ENCODE data around the gene GPR17. TPM values are rescaled to one million over a fixed set of nuclear protein-coding genes. Genes with fewer than 3 reads are reported as not detected.

The GPR17 gene
- total and polyA plus RNA-seq, 9 of the 15 experiments (the other 6 are each of a cell fraction or from before 2014, with no cell fraction given) = not detected

DNA sequence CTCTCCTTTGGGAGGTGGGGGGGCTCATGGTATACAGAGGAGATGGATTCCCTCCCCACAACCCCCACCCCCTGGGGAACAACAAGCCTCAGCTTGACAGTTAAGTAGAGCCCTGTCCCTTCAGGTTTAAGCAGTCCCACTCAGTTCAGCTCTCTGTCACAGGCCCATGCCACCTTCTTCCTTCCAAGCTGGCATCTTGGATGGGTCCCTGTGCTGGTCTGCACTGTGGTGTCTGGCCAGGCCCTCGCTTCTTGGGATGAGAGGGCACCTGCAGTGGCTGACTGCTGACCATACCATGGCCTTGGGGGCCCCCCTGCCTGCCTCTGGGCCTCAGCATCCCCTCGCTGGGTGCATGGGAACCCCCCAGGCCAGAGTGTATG, 20.4 kb upstream of the GPR17 start (continued):
- TF ChIP-seq, protein P1, sequence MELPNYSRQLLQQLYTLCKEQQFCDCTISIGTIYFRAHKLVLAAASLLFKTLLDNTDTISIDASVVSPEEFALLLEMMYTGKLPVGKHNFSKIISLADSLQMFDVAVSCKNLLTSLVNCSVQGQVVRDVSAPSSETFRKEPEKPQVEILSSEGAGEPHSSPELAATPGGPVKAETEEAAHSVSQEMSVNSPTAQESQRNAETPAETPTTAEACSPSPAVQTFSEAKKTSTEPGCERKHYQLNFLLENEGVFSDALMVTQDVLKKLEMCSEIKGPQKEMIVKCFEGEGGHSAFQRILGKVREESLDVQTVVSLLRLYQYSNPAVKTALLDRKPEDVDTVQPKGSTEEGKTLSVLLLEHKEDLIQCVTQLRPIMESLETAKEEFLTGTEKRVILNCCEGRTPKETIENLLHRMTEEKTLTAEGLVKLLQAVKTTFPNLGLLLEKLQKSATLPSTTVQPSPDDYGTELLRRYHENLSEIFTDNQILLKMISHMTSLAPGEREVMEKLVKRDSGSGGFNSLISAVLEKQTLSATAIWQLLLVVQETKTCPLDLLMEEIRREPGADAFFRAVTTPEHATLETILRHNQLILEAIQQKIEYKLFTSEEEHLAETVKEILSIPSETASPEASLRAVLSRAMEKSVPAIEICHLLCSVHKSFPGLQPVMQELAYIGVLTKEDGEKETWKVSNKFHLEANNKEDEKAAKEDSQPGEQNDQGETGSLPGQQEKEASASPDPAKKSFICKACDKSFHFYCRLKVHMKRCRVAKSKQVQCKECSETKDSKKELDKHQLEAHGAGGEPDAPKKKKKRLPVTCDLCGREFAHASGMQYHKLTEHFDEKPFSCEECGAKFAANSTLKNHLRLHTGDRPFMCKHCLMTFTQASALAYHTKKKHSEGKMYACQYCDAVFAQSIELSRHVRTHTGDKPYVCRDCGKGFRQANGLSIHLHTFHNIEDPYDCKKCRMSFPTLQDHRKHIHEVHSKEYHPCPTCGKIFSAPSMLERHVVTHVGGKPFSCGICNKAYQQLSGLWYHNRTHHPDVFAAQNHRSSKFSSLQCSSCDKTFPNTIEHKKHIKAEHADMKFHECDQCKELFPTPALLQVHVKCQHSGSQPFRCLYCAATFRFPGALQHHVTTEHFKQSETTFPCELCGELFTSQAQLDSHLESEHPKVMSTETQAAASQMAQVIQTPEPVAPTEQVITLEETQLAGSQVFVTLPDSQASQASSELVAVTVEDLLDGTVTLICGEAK (IDR thresholded peaks at IDR 0.05) = no peak
- TF ChIP-seq, protein P1 (CRISPR knock-in tag; IDR thresholded peaks at IDR 0.05) = no peak
- TF ChIP-seq POLR2H (tag; IDR thresholded peaks at IDR 0.05; ENCODE audit: low read depth) = no peak

Measured in K562 (cell line).